Amygdala (tissue), 56 donors: ENCODE measurements around the gene RSPH10B.
"Not testable (repeated sequence)": the region's sequence is repeated elsewhere in the genome, so short reads cannot be mapped to it uniquely, and the experiment has no call there.

Experiments
- DNase-seq, 56 donors: peaks; one replicate each; lab custom pipeline; 2025; lab: John Stamatoyannopoulos, UW

Gene RSPH10B

GRCh38 chr7:5970347-5970911 is at the start of gene RSPH10B:
RSPH10B (minus strand) TSS chr7:5970689; CDS start chr7:5967116, 3,573 bp downstream.
- DNase-seq, result not testable (repeated sequence)

GRCh38 chr7:6016653-6016966 is 46.1 kb upstream of the RSPH10B start:
- DNase-seq, result no peak

GRCh38 chr7:6015917-6016652 is 45.6 kb upstream of the RSPH10B start:
- DNase-seq, result peak in 19 of 56 donors; percentile 5 to 40 (median 19)

- no peak for DNase-seq
Observed at GRCh38 chr7:6012355-6013104, 42.0 kb upstream of the RSPH10B start.

GRCh38 chr7:6011541-6011940 is 41.1 kb upstream of the RSPH10B start:
- DNase-seq, result no peak

- DNase-seq, result not testable (repeated sequence)
Observed at GRCh38 chr7:6010370-6010769, 39.9 kb upstream of the RSPH10B start.

- peak; percentile 67 to 99 (median 96) for DNase-seq
Observed at GRCh38 chr7:6008668-6009611, 38.5 kb upstream of the RSPH10B start, which contains the start of the genes AIMP2 and PMS2. AIMP2 (plus strand) TSS chr7:6009272; CDS start chr7:6009364, 92 bp downstream. PMS2 (minus strand) TSS chr7:6009049; CDS start chr7:6009019, 30 bp downstream.

GRCh38 chr7:6007835-6008590 is 37.5 kb upstream of the RSPH10B start:
- DNase-seq, result not testable (repeated sequence)

- no peak for DNase-seq
Observed at GRCh38 chr7:6007386-6007785, 36.9 kb upstream of the RSPH10B start.

GRCh38 chr7:5997210-5997808 is 26.8 kb upstream of the RSPH10B start:
- DNase-seq, result peak in 13 of 56 donors; percentile 1 to 61 (median 6)

- not testable (repeated sequence) for DNase-seq
Observed at GRCh38 chr7:5987061-5987460, 16.6 kb upstream of the RSPH10B start.

- DNase-seq, result not testable (repeated sequence)
Observed at GRCh38 chr7:5979680-5980314, 9.3 kb upstream of the RSPH10B start.

GRCh38 chr7:5973580-5973979 is 3.1 kb upstream of the RSPH10B start:
- not testable (repeated sequence) for DNase-seq

- not testable (repeated sequence) for DNase-seq
Observed at GRCh38 chr7:5963810-5964209, 6.7 kb downstream of the RSPH10B start.

- not testable (repeated sequence) for DNase-seq
Observed at GRCh38 chr7:5963205-5963604, 7.3 kb downstream of the RSPH10B start.

- DNase-seq, result not testable (repeated sequence)
Observed at GRCh38 chr7:5934945-5935450, 35.5 kb downstream of the RSPH10B start.

GRCh38 chr7:5931905-5932644 is 38.4 kb downstream of the RSPH10B start:
- DNase-seq, result not testable (repeated sequence)
